ENCODE data around the gene DAB1.

DNA sequence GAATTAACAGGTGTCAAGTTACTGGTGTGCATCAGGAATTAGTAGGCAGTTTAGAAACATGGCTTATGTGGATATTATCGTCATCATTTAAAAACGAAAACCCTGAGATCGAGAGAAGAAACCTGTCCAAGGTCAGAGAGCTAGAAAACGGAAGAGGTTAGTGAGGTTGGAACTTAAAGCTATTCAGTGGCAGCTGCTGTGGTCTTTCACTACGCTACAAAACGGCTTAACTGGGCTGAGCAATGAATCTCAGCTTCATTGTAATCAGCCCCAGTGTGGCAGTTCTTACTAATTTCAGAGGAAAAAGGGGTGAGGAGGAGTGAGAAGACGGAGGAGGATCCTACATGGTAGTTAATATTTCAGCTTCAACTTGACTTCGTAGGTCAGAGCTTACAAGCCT is 77.9 kb downstream of the DAB1 start:
- TF ChIP-seq CTCF (IDR thresholded peaks at IDR 0.05) (no peak), POLR2A (IDR thresholded peaks at IDR 0.05) (no peak)
